Gastroesophageal sphincter (tissue), 3 donors: Measurements from ENCODE around the gene PTPN23.

Experiments used
- CTCF ChIP-seq, 4 experiments: fragments of 200-600 bp in 2 of 4; fragments of 450-650 bp in 2 of 4; sonication (generic) in 1 of 4; IDR thresholded peaks; one replicate each; pipeline ENCODE4 v1.5.1; 2017 to 2019; ENCODE audit warnings: antibody characterized with exemption in 4 of 4, mild to moderate bottlenecking in 2 of 4, moderate library complexity in 2 of 4
- POLR2AphosphoS5 ChIP-seq: sonication (generic); formaldehyde crosslinking; IDR thresholded peaks from one replicate; pipeline ENCODE4 v1.6.1; 2017; ENCODE audit warnings: antibody characterized with exemption

- TF ChIP-seq CTCF (IDR thresholded peaks at IDR 0.05) (no peak), POLR2AphosphoS5 (no peak)
Measured at GRCh38 chr3:47424434-47425382, 43.9 kb downstream of the PTPN23 start.
